SK-N-SH treated with all-trans-retinoic acid at 6 μM for 48 hours (cell line): Measurements from ENCODE around the gene CD248.
"Not testable (repeated sequence)": the region's sequence is repeated elsewhere in the genome, so short reads cannot be mapped to it uniquely, and the experiment has no call there.

Source experiments
- ATAC-seq: fragments of 200-7000 bp; cut with Tn5 transposase; 3 replicates; pipeline ENCODE4 v1.9.1; 2020; ENCODE audit warnings: mild to moderate bottlenecking, moderate library complexity
- ARNTL ChIP-seq: fragments of 450-650 bp; formaldehyde crosslinking; IDR thresholded peaks from 2 replicates; pipeline ENCODE4 v1.5.0; 2020; ENCODE audit warnings: low read depth, mild to moderate bottlenecking, moderate library complexity, borderline replicate concordance
- BACH2 ChIP-seq: fragments of 250-450 bp; sonication (Bioruptor Pico); IDR thresholded peaks from 2 replicates; pipeline ENCODE4 v1.9.0; 2021; ENCODE audit warnings: mild to moderate bottlenecking, borderline replicate concordance
- CSDC2 ChIP-seq: fragments of 250-450 bp; sonication (Bioruptor Pico); IDR thresholded peaks from 2 replicates; pipeline ENCODE4 v1.5.0; 2020; ENCODE audit warnings: mild to moderate bottlenecking, moderate library complexity
- ESRRG ChIP-seq: fragments of 250-450 bp; sonication (Bioruptor Pico); IDR thresholded peaks from 2 replicates; pipeline ENCODE4 v1.6.1; 2021; ENCODE audit warnings: mild to moderate bottlenecking
- ISL1 ChIP-seq: fragments of 250-450 bp; sonication (Bioruptor Pico); IDR thresholded peaks from 2 replicates; pipeline ENCODE4 v2.1.2; 2022; ENCODE audit warnings: mild to moderate bottlenecking, moderate library complexity
- PPARA ChIP-seq: fragments of 250-450 bp; sonication (Bioruptor Pico); IDR thresholded peaks from 2 replicates; pipeline ENCODE4 v1.5.0; 2020; ENCODE audit warnings: mild to moderate bottlenecking, borderline replicate concordance
- RARB ChIP-seq: fragments of 250-450 bp; sonication (Bioruptor Pico); IDR thresholded peaks from 2 replicates; pipeline ENCODE4 v1.8.0; 2021; ENCODE audit warnings: mild to moderate bottlenecking, moderate library complexity
- SNAI2 ChIP-seq: fragments of 250-450 bp; sonication (Bioruptor Pico); IDR thresholded peaks from 2 replicates; pipeline ENCODE4 v1.5.0; 2020; ENCODE audit warnings: mild to moderate bottlenecking, moderate library complexity
- TCF4 ChIP-seq: fragments of 250-450 bp; sonication (Bioruptor Pico); IDR thresholded peaks from 2 replicates; pipeline ENCODE4 v1.8.0; 2021; ENCODE audit warnings: mild to moderate bottlenecking, moderate library complexity, borderline replicate concordance
- ZC3H10 ChIP-seq: fragments of 250-450 bp; sonication (Bioruptor Pico); IDR thresholded peaks from 2 replicates; pipeline ENCODE4 v1.5.1; 2021; ENCODE audit warnings: mild to moderate bottlenecking, moderate library complexity
- ZFP3 ChIP-seq: fragments of 250-450 bp; sonication (Bioruptor Pico); IDR thresholded peaks from 2 replicates; pipeline ENCODE4 v1.5.0; 2020; ENCODE audit warnings: mild to moderate bottlenecking, moderate library complexity
- ZNF565 ChIP-seq: fragments of 450-650 bp; formaldehyde crosslinking; conservative IDR thresholded peaks from 2 replicates; pipeline ENCODE4 v1.5.0; 2020; ENCODE audit warnings: low read depth, mild to moderate bottlenecking, moderate library complexity
- ZNF70 ChIP-seq: fragments of 450-650 bp; formaldehyde crosslinking; IDR thresholded peaks from 2 replicates; pipeline ENCODE4 v1.5.0; 2020; ENCODE audit warnings: mild to moderate bottlenecking, moderate library complexity
- ZNF8 ChIP-seq: fragments of 450-650 bp; formaldehyde crosslinking; IDR thresholded peaks from 2 replicates; pipeline ENCODE4 v1.5.0; 2020; ENCODE audit warnings: mild to moderate bottlenecking, moderate library complexity
- TF ChIP-seq, protein P1 (sequence below): fragments of 250-450 bp; sonication (Bioruptor Pico); IDR thresholded peaks from 2 replicates; pipeline ENCODE4 v1.5.0; 2020; ENCODE audit warnings: mild to moderate bottlenecking, moderate library complexity
- TF ChIP-seq, protein P2 (sequence below): fragments of 250-450 bp; sonication (Bioruptor Pico); IDR thresholded peaks from 2 replicates; pipeline ENCODE4 v1.5.1; 2020; ENCODE audit warnings: low read depth, mild to moderate bottlenecking, moderate library complexity
- TF ChIP-seq, protein P3 (sequence below): fragments of 250-450 bp; sonication (Bioruptor Pico); IDR thresholded peaks from 2 replicates; pipeline ENCODE4 v1.8.0; 2020; ENCODE audit warnings: mild to moderate bottlenecking, moderate library complexity, borderline replicate concordance

CD248 gene

DNA sequence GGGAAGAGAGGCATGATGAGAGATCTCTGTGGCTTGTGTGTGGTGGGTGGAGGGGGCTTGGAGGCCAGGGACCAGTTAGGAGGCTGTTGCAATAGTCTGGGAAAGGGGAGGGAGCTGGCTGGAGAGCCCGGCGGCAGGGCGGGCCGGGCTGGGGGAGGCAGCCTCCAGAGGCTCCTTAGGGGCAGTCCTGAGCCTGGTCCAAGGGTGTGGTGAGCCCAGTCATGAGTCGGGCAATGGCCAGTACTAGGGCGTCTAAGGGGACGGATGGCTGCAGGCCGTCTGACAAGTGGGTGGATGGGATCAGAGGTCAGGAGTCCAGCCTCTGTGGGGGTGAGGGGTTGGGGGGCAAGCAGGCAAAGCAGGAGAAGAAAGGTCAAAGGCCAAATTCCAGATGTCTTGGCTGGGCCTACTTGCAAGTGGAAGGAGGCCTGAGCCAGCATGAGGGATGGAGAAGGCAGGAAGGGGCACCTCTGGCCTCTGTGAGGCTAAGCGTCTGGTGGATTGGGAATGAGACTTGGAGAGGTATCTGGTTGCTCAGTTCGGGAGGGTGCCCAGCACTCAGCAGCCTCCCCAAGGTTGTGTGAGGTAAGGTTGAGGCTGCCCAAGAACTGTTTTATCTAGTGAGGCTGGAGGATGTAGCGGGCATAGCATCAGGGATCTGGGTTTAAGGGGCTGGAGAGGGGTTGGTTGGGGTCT, 6.0 kb upstream of the CD248 start:
- ATAC-seq: no peak
- TF ChIP-seq, protein P1, sequence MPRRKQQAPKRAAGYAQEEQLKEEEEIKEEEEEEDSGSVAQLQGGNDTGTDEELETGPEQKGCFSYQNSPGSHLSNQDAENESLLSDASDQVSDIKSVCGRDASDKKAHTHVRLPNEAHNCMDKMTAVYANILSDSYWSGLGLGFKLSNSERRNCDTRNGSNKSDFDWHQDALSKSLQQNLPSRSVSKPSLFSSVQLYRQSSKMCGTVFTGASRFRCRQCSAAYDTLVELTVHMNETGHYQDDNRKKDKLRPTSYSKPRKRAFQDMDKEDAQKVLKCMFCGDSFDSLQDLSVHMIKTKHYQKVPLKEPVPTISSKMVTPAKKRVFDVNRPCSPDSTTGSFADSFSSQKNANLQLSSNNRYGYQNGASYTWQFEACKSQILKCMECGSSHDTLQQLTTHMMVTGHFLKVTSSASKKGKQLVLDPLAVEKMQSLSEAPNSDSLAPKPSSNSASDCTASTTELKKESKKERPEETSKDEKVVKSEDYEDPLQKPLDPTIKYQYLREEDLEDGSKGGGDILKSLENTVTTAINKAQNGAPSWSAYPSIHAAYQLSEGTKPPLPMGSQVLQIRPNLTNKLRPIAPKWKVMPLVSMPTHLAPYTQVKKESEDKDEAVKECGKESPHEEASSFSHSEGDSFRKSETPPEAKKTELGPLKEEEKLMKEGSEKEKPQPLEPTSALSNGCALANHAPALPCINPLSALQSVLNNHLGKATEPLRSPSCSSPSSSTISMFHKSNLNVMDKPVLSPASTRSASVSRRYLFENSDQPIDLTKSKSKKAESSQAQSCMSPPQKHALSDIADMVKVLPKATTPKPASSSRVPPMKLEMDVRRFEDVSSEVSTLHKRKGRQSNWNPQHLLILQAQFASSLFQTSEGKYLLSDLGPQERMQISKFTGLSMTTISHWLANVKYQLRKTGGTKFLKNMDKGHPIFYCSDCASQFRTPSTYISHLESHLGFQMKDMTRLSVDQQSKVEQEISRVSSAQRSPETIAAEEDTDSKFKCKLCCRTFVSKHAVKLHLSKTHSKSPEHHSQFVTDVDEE (CRISPR knock-in tag): no peak
- TF ChIP-seq ARNTL (CRISPR knock-in tag): no peak
- no peak for TF ChIP-seq ZNF565 (CRISPR knock-in tag)
- TF ChIP-seq ESRRG: no peak
- TF ChIP-seq BACH2 (CRISPR knock-in tag): no peak
- TF ChIP-seq TCF4: no peak
- TF ChIP-seq ZFP3 (CRISPR knock-in tag): no peak
- TF ChIP-seq PPARA (CRISPR knock-in tag): no peak
- TF ChIP-seq ZNF8 (CRISPR knock-in tag): no peak

DNA sequence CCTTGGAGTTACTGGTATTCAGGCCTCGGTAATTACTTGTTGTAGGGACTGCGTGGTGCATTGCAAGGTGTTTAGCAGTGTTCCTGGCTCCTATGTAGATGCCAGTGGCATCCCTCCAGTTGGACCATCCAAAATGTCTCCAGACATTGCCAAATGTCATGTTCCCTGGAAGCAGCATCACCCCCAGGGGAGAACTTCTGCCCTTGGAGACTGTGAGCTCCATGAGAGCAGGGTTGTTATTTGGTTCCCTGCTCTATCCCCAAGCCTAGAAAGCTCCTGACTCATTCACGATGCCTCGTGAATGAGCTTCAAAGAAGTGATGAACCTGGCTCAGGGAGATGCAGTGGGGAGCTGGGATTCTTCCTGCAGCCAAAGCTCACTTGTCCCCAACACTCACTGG, 4.8 kb upstream of the CD248 start:
- no peak for ATAC-seq
- TF ChIP-seq, protein P2, sequence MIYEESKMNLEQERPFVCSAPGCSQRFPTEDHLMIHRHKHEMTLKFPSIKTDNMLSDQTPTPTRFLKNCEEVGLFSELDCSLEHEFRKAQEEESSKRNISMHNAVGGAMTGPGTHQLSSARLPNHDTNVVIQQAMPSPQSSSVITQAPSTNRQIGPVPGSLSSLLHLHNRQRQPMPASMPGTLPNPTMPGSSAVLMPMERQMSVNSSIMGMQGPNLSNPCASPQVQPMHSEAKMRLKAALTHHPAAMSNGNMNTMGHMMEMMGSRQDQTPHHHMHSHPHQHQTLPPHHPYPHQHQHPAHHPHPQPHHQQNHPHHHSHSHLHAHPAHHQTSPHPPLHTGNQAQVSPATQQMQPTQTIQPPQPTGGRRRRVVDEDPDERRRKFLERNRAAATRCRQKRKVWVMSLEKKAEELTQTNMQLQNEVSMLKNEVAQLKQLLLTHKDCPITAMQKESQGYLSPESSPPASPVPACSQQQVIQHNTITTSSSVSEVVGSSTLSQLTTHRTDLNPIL (CRISPR knock-in tag): no peak
- no peak for TF ChIP-seq PPARA (CRISPR knock-in tag)
- no peak for TF ChIP-seq ARNTL (CRISPR knock-in tag)
- TF ChIP-seq ZC3H10 (CRISPR knock-in tag): no peak
- no peak for TF ChIP-seq ZFP3 (CRISPR knock-in tag)
- TF ChIP-seq ESRRG: no peak

DNA sequence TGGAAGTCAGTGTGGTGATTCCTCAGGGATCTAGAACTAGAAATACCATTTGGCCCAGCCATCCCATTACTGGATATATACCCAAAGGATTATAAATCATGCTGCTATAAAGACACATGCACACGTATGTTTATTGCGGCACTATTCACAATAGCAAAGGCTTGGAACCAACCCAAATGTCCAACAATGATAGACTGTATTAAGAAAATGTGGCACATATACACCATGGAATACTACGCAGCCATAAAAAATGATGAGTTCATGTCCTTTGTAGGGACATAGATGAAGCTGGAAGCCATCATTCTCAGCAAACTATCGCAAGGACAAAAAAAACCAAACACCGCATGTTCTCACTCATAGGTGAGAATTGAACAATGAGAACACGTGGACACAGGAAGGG, 3.9 kb upstream of the CD248 start:
- ATAC-seq: not testable (repeated sequence)

DNA sequence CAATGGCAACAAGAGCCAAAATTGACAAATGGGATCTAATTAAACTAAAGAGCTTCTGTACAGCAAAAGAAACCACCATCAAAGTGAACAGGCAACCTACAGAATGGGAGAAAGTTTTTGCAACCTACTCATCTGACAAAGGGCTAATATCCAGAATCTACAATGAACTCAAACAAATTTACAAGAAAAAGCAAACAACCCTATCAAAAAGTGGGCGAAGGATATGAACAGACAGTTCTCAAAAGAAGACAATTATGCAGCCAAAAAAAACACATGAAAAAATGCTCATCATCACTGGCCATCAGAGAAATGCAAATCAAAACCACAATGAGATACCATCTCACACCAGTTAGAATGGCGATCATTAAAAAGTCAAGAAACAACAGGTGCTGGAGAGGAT, 3.4 kb upstream of the CD248 start:
- not testable (repeated sequence) for ATAC-seq

DNA sequence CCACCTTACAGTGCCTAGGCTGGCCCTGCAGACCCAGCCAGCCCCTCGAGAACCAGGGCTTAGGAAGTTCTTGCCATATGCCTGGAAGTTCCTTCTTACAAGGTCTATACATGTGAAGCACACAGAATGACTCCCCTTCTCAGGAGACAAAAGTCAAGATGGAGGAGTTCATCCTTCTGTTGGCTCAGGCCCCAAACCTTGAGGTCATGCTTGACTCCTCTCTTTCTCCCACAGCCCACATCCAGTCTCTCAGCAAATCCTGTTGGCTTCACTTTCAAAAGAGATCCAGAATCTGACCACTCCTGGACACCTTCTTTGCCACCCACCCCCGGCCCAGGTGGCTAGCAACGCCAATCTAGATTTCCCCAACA, 1.7 kb upstream of the CD248 start:
- ATAC-seq: no peak
- TF ChIP-seq, protein P3, sequence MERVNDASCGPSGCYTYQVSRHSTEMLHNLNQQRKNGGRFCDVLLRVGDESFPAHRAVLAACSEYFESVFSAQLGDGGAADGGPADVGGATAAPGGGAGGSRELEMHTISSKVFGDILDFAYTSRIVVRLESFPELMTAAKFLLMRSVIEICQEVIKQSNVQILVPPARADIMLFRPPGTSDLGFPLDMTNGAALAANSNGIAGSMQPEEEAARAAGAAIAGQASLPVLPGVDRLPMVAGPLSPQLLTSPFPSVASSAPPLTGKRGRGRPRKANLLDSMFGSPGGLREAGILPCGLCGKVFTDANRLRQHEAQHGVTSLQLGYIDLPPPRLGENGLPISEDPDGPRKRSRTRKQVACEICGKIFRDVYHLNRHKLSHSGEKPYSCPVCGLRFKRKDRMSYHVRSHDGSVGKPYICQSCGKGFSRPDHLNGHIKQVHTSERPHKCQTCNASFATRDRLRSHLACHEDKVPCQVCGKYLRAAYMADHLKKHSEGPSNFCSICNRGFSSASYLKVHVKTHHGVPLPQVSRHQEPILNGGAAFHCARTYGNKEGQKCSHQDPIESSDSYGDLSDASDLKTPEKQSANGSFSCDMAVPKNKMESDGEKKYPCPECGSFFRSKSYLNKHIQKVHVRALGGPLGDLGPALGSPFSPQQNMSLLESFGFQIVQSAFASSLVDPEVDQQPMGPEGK (CRISPR knock-in tag): no peak
- TF ChIP-seq SNAI2: no peak
- TF ChIP-seq, protein P2 (CRISPR knock-in tag): no peak
- TF ChIP-seq PPARA (CRISPR knock-in tag): no peak
- no peak for TF ChIP-seq ZNF70
- TF ChIP-seq, all 23 proteins: peak for 0

DNA sequence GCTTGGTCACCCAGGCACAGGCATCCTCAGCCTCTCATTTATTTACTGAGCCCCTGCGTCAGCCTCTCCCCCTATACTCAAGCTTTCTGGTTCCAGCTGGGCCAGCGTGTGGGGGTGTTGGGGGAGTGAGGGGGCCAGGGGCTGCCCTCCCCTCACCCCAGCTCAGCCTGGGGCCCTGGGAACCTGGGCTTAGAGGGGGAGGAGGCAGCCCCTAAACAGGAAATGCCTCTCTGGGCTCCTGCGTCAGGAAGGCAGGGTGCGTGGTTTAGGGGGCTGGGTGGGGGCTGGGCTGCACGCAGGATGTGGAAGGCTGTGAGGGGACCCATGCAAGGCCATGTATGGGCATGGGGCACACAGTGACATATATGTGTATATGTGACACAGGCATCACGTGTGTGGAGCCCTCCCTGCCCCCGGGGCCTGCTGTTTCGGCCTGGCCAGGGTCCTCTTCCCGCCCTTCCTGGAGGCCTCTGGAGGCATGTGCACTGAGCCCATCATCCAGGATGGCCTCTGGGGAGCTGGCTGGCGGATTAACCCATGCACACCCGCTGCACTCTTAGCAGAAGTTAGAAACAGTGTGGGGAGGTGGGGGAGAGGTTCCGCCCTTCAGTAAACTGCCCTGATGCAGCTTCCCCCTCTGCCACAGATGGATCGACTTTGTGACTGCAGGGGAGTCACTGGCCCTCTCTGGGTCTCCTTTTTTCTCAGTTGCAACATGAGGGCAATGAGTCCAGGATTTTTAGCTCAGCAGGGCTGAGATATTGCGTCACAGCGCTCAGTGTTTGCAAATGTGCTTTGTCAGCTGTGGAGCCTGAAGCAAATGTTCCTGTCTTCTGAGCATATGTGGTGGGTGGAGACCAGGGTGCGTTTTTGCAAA, 1.1 kb upstream of the CD248 start:
- no peak for TF ChIP-seq RARB (CRISPR knock-in tag)
- no peak for TF ChIP-seq CSDC2
- TF ChIP-seq ESRRG: no peak
- no peak for TF ChIP-seq ISL1 (CRISPR knock-in tag)
- TF ChIP-seq TCF4: no peak
- ATAC-seq: no peak
